GM23338 (cell line): ENCODE measurements around the gene ABL2. TPM values are rescaled to one million over a fixed set of nuclear protein-coding genes. Genes with fewer than 3 reads are reported as not detected.
"Not testable (repeated sequence)": the region's sequence is repeated elsewhere in the genome, so short reads cannot be mapped to it uniquely, and the experiment has no call there.

ENCODE experiments used
- ATAC-seq: fragments of 200-7000 bp; cut with Tn5 transposase; 3 replicates; pipeline ENCODE4 v1.9.1; 2020
- DNase-seq: peaks from one replicate; pipeline ENCODE4 v3.0.0-alpha.2; 2015; ENCODE audit warnings: low spot score
- H2AFZ ChIP-seq: fragments of 200-600 bp; sonication (generic); 2 replicates; pipeline ENCODE4 v1.8.0; 2016; ENCODE audit warnings: antibody characterized with exemption, mild to moderate bottlenecking, moderate library complexity
- H3F3A ChIP-seq: fragments of 200-600 bp; sonication (generic); replicated peaks from 2 replicates; pipeline ENCODE4 v1.8.0; 2017; ENCODE audit warnings: antibody characterized with exemption, mixed run types, low read depth
- H3K27ac ChIP-seq: fragments of 200-600 bp; sonication (generic); 2 replicates; pipeline ENCODE4 v1.6.1; 2016; ENCODE audit warnings: low read depth
- H3K27me3 ChIP-seq: fragments of 200-600 bp; sonication (generic); 2 replicates; pipeline ENCODE4 v1.8.0; 2016; ENCODE audit warnings: mild to moderate bottlenecking, mixed run types, moderate library complexity; ENCODE audit not compliant: insufficient read depth
- H3K36me3 ChIP-seq: fragments of 200-600 bp; sonication (generic); 2 replicates; pipeline ENCODE4 v1.8.0; 2016; ENCODE audit warnings: mild to moderate bottlenecking; ENCODE audit not compliant: insufficient read depth
- H3K4me1 ChIP-seq: fragments of 200-600 bp; sonication (generic); 2 replicates; pipeline ENCODE4 v1.8.0; 2016; ENCODE audit warnings: mild to moderate bottlenecking, moderate library complexity; ENCODE audit not compliant: insufficient read depth
- H3K4me2 ChIP-seq: fragments of 200-600 bp; sonication (generic); 2 replicates; pipeline ENCODE4 v1.7.1; 2017; ENCODE audit warnings: mixed run types
- H3K4me3 ChIP-seq: fragments of 200-600 bp; sonication (generic); 2 replicates; pipeline ENCODE4 v1.6.1; 2016; ENCODE audit warnings: mixed run types
- H3K79me2 ChIP-seq: fragments of 200-600 bp; sonication (generic); replicated peaks from 2 replicates; pipeline ENCODE4 v1.8.0; 2017; ENCODE audit warnings: mild to moderate bottlenecking; ENCODE audit not compliant: insufficient read depth
- H3K9me2 ChIP-seq: fragments of 200-600 bp; sonication (generic); 2 replicates; pipeline ENCODE4 v1.8.0; 2017; ENCODE audit not compliant: insufficient read depth
- H4K20me1 ChIP-seq: fragments of 200-600 bp; sonication (generic); replicated peaks from 2 replicates; pipeline ENCODE4 v1.8.0; 2017; ENCODE audit warnings: mild to moderate bottlenecking; ENCODE audit not compliant: insufficient read depth
- H3K27ac Mint-ChIP-seq: 2 replicates; pipeline ENCODE4 v1.8.0; 2020; ENCODE audit warnings: inconsistent platforms, mild to moderate bottlenecking, moderate library complexity, mixed read lengths
- H3K27me3 Mint-ChIP-seq: 3 replicates; pipeline ENCODE4 v1.8.0; 2022; ENCODE audit warnings: low read depth, mild to moderate bottlenecking, moderate library complexity, mixed read lengths, inconsistent platforms; ENCODE audit not compliant: insufficient read depth, poor library complexity
- H3K36me3 Mint-ChIP-seq: 3 replicates; pipeline ENCODE4 v1.8.0; 2021; ENCODE audit warnings: low read depth, mild to moderate bottlenecking, inconsistent platforms, moderate library complexity, mixed read lengths
- H3K4me1 Mint-ChIP-seq: 3 replicates; pipeline ENCODE4 v1.8.0; 2020; ENCODE audit warnings: mild to moderate bottlenecking, inconsistent platforms, mixed read lengths
- H3K4me3 Mint-ChIP-seq: 3 replicates; pipeline ENCODE4 v1.8.0; 2021; ENCODE audit warnings: moderate library complexity, mild to moderate bottlenecking, inconsistent platforms, mixed read lengths
- H3K9me3 Mint-ChIP-seq: 3 replicates; pipeline ENCODE4 v1.8.0; 2020; ENCODE audit warnings: moderate library complexity, mild to moderate bottlenecking, inconsistent platforms, mixed read lengths
- CREB1 ChIP-seq: fragments of 250-450 bp; sonication (Bioruptor Pico); IDR thresholded peaks from 2 replicates; pipeline ENCODE4 v1.5.0; 2020; ENCODE audit warnings: low read depth, mild to moderate bottlenecking, moderate library complexity
- ETS1 ChIP-seq: IDR thresholded peaks from 2 replicates; pipeline ENCODE4 v1.6.1; 2016; ENCODE audit warnings: antibody characterized with exemption
- JUNB ChIP-seq: IDR thresholded peaks from one replicate; pipeline ENCODE4 v1.6.1; 2016; ENCODE audit warnings: antibody characterized with exemption; ENCODE audit not compliant: unreplicated experiment
- REST ChIP-seq: IDR thresholded peaks from one replicate; pipeline ENCODE4 v1.6.1; 2018; ENCODE audit warnings: antibody characterized with exemption; ENCODE audit not compliant: unreplicated experiment
- ZNF331 ChIP-seq: fragments of 250-450 bp; sonication (Bioruptor Pico); IDR thresholded peaks from 2 replicates; pipeline ENCODE4 v1.5.0; 2020; ENCODE audit warnings: low read depth, mild to moderate bottlenecking, moderate library complexity
- polyA plus RNA-seq: library from polyadenylated mRNA; unstranded; fragments of >200 nt; fragmentation: Nextera tagmentation; extraction: Ambion mirVana; gene quantifications from 2 replicates; pipeline ENCODE4 v1.2.1, GENCODE V29; 2016
- total RNA-seq: library from RNA; depleted of rRNA; stranded (reverse); fragments of >200 nt; shearing (Covaris generic); gene quantifications from 2 replicates; pipeline ENCODE4 v1.2.3, GENCODE V29; 2014

The ABL2 gene
- total and polyA plus RNA-seq, 2 experiments from 2014 or later = 5.8 to 22.7 TPM

- Mint-ChIP-seq H3K9me3 (peaks cover 40% of the 10 kb centered on the region), H3K27ac (no peak overlapping the region)
Observed at GRCh38 chr1:179137617-179138255, 91.7 kb downstream of the ABL2 start.

GRCh38 chr1:179135707-179136106 is 93.8 kb downstream of the ABL2 start:
- not testable (repeated sequence) for H3K27me3 Mint-ChIP-seq, H3K27me3 ChIP-seq, DNase-seq, H2AFZ ChIP-seq, H3F3A ChIP-seq, H4K20me1 ChIP-seq, H3K4me1 ChIP-seq, H3K27ac Mint-ChIP-seq, H3K36me3 ChIP-seq, H3K4me3 ChIP-seq, H3K4me3 Mint-ChIP-seq, H3K27ac ChIP-seq, H3K4me2 ChIP-seq, ATAC-seq, H3K4me1 Mint-ChIP-seq, H3K9me2 ChIP-seq
- peaks cover 45% of the 10 kb centered on the region for H3K36me3 Mint-ChIP-seq
- peaks cover 35% of the 10 kb centered on the region for H3K79me2 ChIP-seq
- peaks cover 40% of the 10 kb centered on the region for H3K9me3 Mint-ChIP-seq

More at GRCh38 chr1:179137617-179138255, 91.7 kb downstream of the ABL2 start:
- peaks cover 11% of the 10 kb centered on the region for H3K4me1 Mint-ChIP-seq
- Histone ChIP-seq H3F3A (no peaks in the 10 kb centered on the region), H3K27me3 (no peaks in the 10 kb centered on the region), H3K4me1 (peaks cover 17% of the 10 kb centered on the region), H3K4me3 (no peak overlapping the region), H3K79me2 (peaks cover 45% of the 10 kb centered on the region), H3K9me2 (no peaks in the 10 kb centered on the region), H4K20me1 (no peaks in the 10 kb centered on the region), H3K4me2 (no peak overlapping the region), H3K36me3 (no peaks in the 10 kb centered on the region; the same call in 1 of the 2 replicates), H2AFZ (no peak overlapping the region), H3K27ac (no peak overlapping the region)
- peaks cover 48% of the 10 kb centered on the region for H3K36me3 Mint-ChIP-seq
- H3K4me3 Mint-ChIP-seq = no peak overlapping the region
- ATAC-seq (no peak), DNase-seq (no peak)
- peaks cover 2% of the 10 kb centered on the region for H3K27me3 Mint-ChIP-seq
- TF ChIP-seq ETS1 = no peak
- TF ChIP-seq ZNF331 (CRISPR knock-in tag) = no peak
- no peak for TF ChIP-seq REST
- no peak for TF ChIP-seq CREB1 (CRISPR knock-in tag)
- no peak for TF ChIP-seq JUNB

GRCh38 chr1:179135168-179135567 is 94.3 kb downstream of the ABL2 start:
- H3K79me2 ChIP-seq = peaks cover 30% of the 10 kb centered on the region
- H3K4me1 Mint-ChIP-seq = not testable (repeated sequence)

More at GRCh38 chr1:179135168-179135567, 94.3 kb downstream of the ABL2 start:
- H3K4me1 ChIP-seq, H3K27me3 Mint-ChIP-seq, H3K27me3 ChIP-seq, H3K4me3 Mint-ChIP-seq, H3K4me2 ChIP-seq, H3K27ac ChIP-seq, H3K9me2 ChIP-seq, H3F3A ChIP-seq, H3K27ac Mint-ChIP-seq, H4K20me1 ChIP-seq, ATAC-seq, H3K4me3 ChIP-seq, DNase-seq, H2AFZ ChIP-seq, H3K36me3 ChIP-seq: not testable (repeated sequence)
- Mint-ChIP-seq H3K36me3 (peaks cover 45% of the 10 kb centered on the region), H3K9me3 (peaks cover 36% of the 10 kb centered on the region)
